Measurements from ENCODE around the gene PRRT4.

The PRRT4 gene

DNA sequence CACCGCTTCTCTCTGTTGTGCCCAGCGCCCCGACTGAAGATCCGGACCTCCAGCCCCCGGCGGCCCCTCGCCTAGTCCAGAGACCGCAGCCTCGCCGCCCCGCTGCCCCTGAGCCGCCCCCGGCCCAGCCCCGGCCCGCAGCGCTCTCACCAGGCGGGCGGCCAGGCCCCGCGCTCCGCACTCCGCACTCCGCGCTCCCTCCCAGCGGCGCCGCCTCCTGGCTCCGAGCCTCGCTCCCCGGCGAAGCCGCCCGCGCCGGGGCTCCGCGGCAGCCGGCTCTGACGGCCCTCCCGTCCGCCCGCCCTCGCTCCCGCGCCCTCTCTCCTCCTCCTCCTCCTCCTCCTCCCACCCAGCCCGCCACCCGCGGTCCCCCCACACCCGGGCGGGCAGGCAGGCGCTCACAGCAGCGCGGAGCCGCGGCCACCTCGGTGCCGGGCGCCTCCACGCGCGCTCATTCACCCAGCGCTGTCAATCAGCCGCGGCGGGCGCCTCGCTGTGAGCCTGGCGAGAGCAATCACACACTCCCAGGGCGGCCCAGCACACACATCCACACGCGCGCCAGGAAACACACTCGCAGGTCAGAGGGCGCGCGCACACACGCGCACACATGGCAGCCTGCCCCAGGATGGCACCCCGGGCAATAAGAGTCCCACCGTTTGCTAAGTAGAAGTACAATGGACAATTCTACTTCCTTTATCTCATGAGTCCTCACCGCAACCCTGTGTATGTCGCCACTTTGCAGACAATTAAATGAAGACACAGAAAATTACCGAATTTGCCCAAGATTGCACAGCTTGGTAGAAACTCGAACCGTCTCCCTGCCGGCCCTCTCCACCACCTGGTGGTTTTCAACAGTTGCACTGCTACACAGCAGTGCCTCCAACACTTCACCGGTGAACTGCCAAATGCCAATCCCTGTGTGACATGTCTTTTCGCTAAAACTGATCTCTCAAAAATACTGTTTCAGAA lies at the start of gene PRRT4:
Gene PRRT4 (minus strand): TSS at position 280 of the 969 bp plus-strand sequence.
- FAIRE-seq, result no peak

DNA sequence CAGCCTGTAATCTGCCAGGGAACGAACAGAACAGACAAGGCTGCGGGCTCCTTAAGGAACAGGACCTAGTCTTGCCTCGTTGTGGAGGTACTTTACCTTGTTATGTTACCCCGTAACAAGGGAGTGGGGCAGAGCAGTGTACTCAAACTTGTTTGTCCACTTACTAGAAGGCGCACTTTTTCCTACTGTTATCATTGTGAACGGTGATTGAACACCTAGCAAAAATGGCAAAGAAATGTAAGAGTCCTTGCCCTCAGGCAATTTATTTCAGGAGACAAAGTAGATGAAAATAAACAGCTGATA lies 48.9 kb upstream of the PRRT4 start:
- FAIRE-seq, result no peak

DNA sequence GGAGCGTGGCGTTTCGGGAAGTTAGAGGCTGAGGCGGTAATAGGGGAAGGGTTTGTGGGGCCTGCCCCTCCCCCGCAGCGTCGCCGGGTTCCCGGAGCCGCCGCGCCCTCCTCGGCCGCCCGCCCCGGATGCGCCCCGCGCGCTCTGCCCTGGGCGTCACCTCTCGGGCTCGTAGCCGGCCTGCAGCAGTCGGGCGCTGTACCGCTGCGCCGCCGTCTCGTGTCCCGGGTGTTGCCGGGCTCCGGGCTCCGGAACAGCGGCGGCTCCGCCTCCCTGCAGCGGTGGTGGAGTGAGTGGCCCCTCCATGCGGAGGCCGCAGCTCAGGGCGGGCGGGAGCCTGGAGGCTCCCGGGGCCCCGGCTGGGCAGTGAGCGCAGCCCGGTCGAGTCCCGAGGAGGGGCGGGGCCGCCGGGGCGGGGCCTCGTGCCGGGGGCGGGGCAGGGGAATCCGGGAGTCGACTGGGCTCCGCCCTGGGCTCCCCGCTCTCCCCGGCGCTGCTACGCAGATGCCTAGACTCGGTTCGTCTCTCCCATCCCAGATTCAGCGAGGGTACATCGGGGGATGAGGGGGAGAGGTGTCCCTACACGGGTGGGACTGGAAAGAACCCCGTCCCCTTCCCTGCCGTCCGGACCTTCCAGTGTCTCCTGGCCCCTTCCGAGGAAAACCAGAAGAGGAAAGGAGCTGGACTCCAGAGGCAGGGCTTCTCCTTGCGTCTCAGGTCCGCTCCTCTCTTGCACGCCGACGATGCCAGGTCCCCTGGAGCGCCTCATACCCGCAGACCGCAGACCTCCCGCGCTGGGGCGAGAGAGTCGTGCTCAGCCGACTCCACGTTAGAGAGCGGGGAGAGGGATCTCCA lies 48.3 kb upstream of the PRRT4 start, which contains the start of gene IMPDH1:
Gene IMPDH1 (minus strand): TSS at position 387 of the 855 bp plus-strand sequence. CDS start 81 bp downstream, at position 306.
- no peak for FAIRE-seq

DNA sequence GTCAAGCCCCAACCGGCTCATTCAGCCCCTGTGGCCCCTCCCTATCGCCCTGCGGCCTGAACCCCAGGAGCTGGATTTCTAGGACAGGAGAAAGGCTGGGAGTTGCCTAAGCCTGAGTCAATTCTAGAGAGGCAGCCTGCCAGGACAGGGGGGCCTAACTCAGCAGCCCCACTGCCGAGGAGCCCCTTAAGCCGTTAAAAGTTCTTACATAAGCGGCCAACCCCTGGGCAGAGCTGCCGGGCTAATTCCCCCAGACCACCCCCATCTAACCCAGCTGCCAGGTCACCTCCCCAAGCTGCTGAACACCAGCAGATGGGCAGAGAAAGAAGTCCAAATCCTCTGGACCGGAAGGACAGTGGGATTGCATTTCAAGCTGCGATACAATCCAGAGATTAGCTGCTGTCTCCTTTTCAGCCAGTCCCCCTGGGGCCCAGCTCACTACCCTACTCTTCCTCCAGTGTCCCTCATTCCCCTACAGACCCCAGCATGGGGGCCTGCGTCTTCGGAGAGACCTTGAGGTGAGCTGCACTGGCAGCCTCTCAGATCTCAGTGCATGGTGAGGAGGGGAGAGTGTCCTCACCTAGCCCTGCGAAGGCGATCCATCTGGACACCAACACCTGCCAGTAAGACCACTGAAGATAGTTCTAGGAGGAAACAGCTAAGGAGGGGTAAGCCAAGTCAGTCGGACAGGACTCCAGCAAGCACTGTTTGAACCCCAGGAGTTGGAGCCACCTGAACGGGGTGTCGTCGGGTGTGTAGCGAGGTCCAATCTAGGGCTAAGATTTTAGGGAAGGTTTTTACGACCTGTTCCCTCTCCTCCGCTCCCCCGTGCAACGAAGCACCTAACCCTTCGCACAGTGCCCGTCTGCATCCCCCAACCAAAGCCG lies 47.5 kb upstream of the PRRT4 start:
- no peak for FAIRE-seq

DNA sequence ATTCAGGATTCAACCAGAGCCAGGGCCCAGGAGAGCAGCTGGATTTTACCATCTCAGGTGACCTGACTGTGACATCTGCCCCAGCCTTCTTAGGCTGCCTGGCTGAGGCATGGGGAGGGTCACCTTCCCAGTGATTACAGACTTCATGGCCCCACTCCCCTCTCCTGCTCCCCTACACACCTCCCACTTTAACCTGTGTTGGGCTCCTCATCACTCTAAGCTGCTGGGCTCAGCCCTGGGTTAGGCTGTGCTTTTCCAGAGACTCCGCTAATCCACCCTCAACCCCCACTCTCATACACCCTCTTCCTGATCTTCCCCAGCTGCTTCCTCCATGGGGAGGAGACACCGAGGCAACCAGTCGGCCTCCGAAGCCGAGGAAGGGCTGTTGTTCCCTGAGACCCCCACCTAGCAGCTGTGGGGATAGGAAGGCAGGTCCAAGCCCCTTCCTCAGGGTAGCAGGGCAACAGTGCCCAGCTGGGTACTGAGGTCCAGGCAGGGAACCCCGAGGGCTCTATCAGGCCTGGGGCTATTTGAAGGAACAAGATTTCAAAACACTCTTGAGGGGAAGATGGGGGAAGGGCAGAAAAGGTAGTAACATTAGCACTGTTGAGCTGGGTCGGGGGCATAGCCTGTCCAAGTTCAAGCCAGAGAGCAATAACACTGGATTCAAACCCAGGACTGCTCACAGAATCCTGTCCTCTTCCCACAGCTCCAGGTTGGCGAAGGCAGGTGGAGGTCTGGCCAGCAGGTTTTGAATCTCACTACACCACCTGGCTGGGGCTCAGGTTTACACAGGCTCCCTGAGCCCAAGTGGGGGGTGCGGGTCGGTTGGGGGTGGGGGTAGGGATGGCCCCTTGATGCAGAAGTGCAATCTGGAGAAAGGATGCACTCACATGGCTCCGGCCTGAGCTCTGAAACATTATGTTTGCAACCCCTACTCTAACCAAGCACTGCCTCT lies 46.5 kb upstream of the PRRT4 start:
- no peak for FAIRE-seq

DNA sequence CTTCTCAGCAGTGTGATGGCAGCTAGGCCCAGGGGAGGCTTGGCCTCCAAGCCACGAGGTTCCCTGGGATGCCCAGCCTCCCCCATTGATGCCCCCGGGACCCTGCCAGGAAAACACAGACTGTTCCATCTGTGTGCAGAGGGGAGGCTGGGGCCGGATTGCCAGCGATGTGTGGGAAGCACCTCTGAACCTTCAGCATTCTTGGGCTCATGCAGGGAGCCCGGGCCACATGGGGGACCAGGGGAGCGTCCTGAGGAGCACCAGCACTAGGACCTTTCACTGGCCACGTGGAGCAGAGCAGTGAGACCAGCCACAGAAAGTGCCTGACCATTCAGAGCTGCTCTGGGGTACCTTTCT lies 45.7 kb upstream of the PRRT4 start:
- no peak for FAIRE-seq

DNA sequence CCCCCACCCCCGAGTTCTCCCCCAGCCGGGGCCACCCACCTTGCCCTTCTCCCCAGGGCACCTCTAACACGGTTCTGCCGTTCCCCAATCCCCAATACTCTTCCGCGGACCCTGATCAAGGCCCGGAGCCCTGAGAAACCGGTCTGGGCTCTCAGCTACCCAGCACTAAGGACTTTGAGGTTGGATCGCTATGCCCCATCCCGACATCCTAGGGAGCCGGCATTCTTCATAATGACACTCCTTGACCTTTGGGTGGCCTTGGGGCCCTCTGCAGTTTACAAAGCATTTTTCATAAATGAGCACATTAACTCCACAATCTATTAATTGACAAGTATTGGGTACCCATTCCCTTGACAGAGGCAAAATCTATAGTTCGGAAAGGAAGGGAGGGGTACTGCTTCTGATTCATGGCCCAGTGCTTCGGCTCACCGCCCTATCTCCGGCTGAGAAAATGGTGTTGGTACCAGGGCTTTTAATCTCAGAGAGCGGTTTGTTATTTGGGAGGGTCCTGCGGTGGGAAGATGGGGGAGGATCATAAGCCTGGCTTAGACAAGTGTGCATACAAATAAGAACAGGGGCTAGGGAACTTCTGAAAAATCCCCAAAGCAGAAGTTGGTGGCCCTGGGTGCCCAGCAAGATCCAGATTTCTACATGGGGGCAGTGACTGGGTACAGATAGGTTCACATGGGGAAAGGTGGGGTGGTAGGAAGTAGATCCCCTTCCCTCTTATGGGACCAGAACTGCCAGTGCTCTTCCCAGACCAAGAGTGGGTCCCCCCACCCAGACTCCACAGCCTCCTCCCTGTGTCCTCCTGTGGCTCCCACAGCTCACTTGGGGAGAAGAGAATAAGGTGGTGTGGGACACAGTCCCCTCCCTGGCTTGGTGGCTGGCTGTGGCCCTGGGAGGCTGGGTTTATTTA lies 45.1 kb upstream of the PRRT4 start:
- no peak for FAIRE-seq

DNA sequence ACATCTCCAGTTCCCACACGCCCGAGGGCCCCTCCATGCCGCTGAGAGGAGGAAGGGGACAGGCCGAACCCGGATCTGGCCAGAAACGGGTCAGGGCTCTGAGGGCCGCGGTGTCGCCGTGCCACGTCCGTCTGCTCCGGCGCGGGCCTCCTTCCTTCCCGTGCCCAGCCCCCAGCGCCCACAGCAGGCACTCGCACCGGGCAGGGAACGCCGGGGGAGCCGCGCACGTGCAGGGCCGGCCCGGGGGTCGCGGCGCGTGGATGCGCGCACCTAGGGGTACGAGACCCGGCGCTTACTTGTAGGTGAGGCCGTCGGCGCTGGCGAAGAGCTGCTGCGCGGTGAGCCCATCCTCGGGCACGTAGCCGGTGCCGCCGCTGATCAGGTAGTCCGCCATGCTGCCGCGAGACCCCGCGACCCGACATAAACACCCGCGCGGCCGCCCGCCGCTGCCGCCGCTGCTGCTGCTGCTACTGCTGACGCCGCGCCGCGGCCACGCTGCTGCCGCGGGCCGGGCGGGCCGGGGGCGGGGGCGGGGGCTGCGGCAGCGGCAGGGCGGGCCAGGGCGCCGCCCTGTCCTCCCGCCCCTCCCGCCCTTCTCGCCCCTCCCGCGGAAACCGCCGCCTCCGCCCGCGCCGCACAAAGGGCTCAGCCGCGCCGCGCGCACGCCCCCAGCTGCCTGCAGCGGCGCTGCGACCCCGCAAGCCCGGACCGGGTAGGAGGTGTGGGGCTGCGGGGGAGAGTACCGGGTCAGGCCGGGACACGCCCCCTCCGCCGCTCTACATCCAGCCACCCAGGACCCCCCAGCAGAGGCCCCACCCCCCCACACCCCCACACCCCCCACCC lies 44.2 kb upstream of the PRRT4 start:
- no peak for FAIRE-seq

DNA sequence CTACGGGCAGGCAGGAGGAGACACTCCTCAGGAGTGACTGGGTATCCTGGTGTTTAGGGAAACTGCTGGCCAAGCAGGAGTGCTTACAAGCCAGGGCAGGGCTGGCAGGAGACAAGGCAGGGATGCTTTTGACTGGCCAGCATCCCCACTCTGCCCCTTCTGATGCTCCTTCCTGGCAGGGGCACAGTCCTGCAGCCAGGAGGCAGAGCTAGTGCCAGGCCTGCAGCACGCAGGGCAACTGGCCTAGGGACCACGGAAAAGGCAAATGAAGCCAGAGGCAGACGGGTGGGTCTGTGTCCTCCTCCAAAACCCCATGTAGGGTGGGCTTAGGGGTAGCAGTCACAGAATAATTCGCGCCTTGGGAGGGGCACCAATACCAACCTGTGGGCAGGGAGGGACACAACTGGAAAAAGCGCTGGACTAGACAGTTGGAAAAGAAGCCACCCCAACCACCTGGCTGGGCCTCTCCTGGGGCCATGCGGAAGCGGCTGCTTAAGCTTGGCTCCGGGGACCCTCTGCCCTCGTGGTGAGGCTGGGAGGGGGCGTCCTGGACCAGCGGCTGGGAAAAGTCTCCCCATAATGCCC lies 43.5 kb upstream of the PRRT4 start:
- no peak for FAIRE-seq

DNA sequence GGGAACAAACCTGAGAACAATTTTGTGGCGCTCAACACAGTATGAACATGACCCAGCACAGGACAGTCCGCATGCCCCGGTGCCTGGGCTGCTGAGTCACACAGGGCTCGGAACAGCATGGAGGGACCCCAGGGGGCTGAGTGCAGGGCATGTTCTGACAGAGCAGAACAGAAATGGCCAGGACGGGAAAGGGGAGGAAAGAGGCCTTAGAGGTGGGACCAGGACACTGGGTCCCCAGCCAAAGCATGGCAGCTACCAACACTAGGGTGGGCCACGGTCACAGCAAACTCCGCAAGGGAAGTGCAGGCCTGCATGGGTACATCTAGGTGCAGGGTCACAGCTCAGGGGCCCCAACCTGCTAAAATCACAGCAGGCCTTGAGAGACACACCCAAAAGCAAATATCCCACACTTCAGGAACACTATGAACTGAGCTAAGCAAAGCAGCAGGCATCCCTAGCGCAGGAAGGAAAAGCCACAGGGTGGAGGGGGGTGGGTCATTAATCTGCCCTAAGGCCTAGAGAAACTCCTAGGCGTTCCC lies 42.7 kb upstream of the PRRT4 start:
- FAIRE-seq, result no peak

DNA sequence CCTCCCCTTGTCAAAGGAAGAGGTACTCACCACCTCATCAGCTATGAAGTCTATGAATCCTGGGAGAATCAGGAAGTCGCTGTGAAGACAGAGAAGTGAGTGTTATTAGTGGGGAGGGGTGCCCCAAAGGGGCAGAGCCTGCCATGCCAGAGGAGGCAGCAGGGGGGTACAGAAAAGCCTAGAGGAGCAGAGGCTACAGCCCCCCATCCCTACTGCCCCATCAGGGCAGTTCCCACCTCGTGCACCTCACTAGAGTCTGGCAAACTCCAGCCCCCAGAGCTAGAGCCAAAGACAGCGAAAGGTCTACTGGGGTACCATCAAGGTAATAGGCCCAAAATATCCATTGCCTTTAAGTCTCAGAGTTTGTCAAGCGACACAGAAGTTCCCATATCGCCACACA lies 42.2 kb upstream of the PRRT4 start:
- no peak for FAIRE-seq

DNA sequence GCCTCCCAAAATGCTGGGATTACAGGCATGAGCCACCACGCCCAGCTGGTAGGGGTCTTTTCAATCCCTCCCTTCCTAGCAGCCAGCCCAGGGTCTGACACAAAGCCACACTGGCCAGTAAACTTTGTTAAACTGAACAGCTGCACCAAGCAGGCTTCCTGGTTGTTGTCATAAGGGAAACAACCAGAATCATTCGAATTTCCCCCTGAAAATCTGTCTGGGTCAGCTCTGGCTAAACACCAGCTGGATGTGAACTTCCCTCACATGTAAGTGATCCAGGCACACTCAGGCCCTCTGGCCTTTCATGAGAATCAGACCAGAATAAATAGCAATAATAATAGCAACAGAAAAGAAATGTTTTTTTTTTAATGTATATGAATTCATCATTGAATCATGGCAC lies 40.9 kb upstream of the PRRT4 start:
- no peak for FAIRE-seq

DNA sequence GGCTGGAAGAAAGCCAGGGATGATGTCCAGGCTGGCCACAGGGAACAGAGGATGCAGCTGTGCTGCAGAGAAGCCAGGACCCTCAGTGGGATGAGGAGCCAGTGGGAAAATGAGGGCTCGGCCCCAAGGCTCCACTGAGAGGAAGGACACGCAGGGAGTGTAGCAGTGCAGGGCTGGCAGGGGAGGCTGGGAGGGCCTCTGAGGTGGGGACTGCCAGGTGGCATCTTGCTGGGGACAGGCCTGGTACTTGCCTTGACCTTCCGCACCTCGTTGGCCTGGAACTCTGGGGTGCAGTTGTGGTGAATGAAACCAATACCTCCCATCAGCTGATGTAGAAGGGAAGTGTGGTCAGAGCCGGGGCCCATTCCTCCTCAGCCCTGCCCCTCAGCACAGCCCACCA lies 39.1 kb upstream of the PRRT4 start:
- no peak for FAIRE-seq

DNA sequence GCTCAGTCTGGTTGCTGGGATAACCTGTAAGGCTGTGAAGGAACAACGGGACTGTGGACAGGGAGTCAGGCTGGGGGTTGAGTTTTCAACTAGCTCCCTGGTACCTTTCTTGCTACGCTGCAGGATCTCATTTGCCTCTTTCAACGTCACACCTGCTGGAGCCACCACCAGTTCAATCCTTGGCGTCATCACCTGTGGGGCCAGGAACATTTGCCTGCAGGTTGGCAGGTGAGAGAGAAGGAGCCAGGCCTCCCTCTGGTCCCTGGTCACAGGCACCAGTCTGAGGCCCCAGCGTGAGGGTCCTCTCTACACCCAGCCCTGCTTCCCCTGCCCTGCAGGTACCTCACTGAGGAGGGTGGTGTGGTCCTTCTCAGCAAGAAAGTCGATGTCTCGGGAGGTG lies 38.5 kb upstream of the PRRT4 start:
- FAIRE-seq, result no peak

DNA sequence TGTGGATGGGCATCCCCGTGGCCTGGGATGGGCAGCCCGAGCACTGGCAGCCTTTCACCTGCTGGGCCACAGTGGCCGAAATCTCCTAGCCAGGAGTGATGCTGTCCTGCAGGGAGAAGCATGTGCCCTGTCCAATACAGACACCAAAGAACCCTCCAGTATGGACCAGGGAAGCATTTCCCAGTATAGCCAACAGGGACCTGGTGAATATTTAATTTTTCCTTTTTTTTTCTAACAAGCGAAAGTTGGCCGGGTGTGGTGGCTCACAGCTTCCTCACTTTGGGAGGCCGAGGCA lies 37.3 kb upstream of the PRRT4 start:
- no peak for FAIRE-seq

DNA sequence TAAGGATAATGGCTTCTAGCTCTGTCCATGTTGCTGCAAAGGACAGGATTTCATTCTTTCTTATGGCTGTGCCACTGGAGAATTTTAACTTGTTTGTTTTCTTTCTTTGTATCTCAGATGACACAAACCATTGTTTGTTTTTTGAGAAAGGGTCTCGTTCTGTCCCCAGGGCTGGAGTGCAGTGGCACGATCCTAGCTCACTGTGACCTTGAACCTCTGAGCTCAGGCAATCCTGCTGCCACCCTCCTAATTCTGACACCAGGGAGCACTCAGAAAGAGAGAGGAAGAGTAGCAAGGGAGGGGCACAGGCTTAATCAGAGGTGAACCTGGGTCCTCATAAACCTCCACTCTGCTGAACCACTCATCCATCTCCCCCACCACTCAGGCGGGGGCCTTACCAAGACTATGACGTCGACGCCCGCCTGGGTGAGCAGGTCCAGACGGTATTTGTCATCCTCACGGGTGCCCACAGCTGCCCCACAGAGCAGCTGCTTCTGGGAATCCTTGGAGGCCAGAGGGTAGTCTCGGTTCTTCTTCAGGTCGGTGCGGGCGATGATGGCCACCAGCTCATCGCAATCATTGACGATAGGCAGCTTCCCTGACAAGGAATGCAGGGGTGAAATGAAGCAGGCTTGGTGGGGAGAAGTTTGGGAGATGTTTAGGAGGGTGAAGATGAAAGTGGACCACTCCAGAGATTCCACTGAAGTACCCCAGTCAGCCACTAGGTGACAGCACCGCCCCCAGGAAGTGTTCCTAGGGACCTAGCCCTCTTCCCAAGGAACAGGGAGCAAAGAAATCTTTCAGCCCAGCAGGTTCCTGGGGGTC lies 36.7 kb upstream of the PRRT4 start:
- FAIRE-seq, result no peak

DNA sequence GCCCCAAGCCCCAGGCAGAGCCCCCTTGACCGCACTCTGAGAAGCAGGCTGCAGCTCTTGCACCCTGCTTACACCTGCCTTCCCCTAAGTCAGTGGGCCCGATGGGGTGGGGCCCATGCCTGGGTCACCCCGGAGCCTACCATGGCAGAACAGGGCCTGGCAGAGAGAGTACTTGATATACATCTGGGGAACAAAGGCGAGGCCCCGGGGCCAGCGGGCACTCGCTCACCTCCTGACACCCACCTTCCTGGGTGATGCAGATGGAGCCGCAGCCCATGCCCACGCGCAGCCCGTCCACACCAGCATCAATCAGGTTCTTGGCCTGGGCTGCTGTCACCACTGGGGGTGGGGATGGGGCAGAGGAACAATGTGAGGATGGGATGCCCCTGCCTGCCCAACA lies 34.9 kb upstream of the PRRT4 start:
- FAIRE-seq, result no peak

DNA sequence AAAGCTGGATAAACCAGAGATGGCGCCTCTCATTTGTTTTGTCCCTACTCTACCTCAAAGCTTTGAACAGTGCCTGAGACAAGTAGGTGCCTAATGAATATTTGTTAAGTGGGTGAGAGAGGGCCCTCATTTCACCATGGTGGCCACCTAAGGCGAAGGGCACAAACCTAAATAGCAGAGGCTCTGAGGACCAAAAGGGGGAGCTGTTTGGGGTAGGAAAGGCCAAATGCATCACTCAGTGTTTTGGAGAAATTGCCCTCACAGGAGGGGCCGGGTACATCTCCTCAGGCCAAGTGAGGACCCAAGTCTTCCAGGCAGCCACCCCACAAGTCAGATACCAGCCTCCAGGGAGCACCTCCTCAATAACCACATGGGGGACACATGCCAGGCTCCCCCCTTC lies 34.3 kb upstream of the PRRT4 start:
- FAIRE-seq, result no peak

Data from endometrium (tissue), 2 donors.